ENCODE data around the gene SRRM4.

DNA sequence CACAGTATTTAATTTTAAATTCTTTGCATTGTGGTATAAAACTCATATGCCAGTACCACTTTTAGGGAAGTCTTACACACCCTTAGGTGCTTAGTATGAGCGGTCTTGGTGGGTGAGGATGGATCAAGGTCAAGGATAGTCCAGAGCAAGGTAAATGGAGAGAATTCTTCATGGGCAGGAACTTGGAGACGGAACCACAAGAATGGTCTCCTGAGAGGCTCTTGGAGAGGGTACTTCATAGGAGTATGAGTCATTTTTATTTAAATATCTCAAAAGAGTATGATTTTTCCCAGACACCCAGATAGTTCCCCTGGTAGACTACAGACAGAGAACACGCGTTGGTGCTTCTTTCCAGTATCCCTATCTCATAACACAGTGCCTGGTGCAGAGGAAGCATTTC, 219.3 kb downstream of the SRRM4 start:
- TF ChIP-seq, protein P1, sequence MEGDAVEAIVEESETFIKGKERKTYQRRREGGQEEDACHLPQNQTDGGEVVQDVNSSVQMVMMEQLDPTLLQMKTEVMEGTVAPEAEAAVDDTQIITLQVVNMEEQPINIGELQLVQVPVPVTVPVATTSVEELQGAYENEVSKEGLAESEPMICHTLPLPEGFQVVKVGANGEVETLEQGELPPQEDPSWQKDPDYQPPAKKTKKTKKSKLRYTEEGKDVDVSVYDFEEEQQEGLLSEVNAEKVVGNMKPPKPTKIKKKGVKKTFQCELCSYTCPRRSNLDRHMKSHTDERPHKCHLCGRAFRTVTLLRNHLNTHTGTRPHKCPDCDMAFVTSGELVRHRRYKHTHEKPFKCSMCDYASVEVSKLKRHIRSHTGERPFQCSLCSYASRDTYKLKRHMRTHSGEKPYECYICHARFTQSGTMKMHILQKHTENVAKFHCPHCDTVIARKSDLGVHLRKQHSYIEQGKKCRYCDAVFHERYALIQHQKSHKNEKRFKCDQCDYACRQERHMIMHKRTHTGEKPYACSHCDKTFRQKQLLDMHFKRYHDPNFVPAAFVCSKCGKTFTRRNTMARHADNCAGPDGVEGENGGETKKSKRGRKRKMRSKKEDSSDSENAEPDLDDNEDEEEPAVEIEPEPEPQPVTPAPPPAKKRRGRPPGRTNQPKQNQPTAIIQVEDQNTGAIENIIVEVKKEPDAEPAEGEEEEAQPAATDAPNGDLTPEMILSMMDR (optimal IDR thresholded peaks at IDR 0.05 in 1 of 3, IDR thresholded peaks at IDR 0.05 in 1 of 3, conservative IDR thresholded peaks at IDR 0.05 in 1 of 3; ENCODE audit: extremely low read depth in 1 of 3, insufficient read depth in 2 of 3, low read length in 3 of 3): no peak
- no peak for TF ChIP-seq EZH2 (IDR thresholded peaks at IDR 0.05; ENCODE audit: low read length)

Data from keratinocyte (primary cell).